ENCODE measurements around the gene NEK6. TPM values are rescaled to one million over a fixed set of nuclear protein-coding genes. Genes with fewer than 3 reads are reported as not detected.
"Not testable (repeated sequence)": the region's sequence is repeated elsewhere in the genome, so short reads cannot be mapped to it uniquely, and the experiment has no call there.

NEK6 gene
- total and polyA plus RNA-seq, 10 of the 15 experiments (the other 5 are each of a cell fraction or from before 2014, with no cell fraction given), result 31.3 to 161 (median 89.2) TPM

DNA sequence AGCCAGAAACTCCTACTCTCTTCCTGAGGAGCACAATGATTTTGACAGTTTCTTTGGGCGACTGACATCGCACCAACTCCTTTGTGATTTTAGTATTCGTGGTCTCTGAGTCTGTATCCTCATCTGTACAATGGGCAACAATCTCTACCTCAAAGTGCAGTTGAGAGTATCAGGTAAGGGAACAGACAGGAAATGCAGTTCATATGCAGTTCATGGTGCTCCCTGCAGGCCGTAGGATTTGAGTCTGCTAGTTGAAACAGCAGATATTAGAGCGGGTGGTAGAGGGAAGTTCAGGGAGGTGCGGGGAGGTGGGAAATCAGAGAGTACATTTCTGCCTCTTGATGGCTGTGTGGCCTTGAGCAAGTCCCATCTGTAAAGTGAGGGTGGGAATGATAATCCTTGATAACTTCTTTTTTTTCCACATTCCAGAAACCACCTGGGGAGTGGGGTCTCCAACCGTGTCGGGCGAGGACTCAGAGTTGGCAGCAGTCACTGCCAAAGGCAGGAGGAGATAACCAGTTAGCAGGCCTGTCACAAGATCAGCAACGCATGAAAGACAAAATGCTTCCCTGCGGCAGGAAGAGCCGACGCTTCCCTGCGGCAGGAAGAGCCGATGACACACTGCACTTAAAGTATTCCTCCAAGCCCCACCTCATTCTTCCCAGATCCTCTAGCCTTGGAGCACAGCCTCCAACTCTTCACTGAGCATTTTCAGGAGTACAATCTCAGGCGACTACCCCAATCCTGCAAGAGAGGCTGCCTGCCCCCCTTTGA lies 6.0 kb upstream of the NEK6 start:
- CTCF ChIA-PET, result no interaction called here
- intact Hi-C loops (cut with micrococcal nuclease; ENCODE audit: unreplicated experiment), result no loop called here
- no peak overlapping the region for H3K9ac ChIP-seq (ENCODE audit: control insufficient read depth, insufficient read depth, low read length)
- peaks cover 40% of the 10 kb centered on the region for H3K4me1 ChIP-seq (ENCODE audit: control insufficient read depth, insufficient read depth, low read length)
- peaks cover 2% of the 10 kb centered on the region for H3K79me2 ChIP-seq (ENCODE audit: control insufficient read depth, insufficient read depth, low read length)
- no peaks in the 10 kb centered on the region for H3K27me3 ChIP-seq (replicated peaks in 1 of 2; ENCODE audit: control insufficient read depth in 2 of 2, insufficient read depth in 2 of 2, low read length in 1 of 2)
- H4K20me1 ChIP-seq (ENCODE audit: control insufficient read depth, insufficient read depth), result no peaks in the 10 kb centered on the region
- no peak overlapping the region for H3K4me3 ChIP-seq
- SMC1A ChIA-PET (ENCODE audit: uncharacterized antibody, unreplicated experiment), result interaction anchor here (0.9 to 1.6 kb wide), 2 partner anchors 10 to 125 kb away, joined by 3 read pairs; no protein-coding TSS in a partner anchor
- ATAC-seq (no peak), FAIRE-seq (no peak), DNase-seq (ENCODE audit: low read depth, low spot score) (no peak)
- H3K4me2 ChIP-seq (ENCODE audit: control insufficient read depth, insufficient read depth), result no peak overlapping the region
- in situ Hi-C loops (cut with MboI), result no loop called here
- no peak overlapping the region for H3K27ac ChIP-seq (ENCODE audit: control insufficient read depth, insufficient read depth)
- WGBS (ENCODE audit: insufficient coverage, insufficient replicate concordance, low lambda C conversion rate, missing lambda C conversion rate), result 84% methylated on average over 16 of the region's 16 CpGs
- no peaks in the 10 kb centered on the region for H3K36me3 ChIP-seq (ENCODE audit: control insufficient read depth in 2 of 2, insufficient read depth in 2 of 2, low read length in 1 of 2)
- TF ChIP-seq POLR2AphosphoS2 (IDR thresholded peaks at IDR 0.05; ENCODE audit: low read depth, low read length), result no peak
- TF ChIP-seq, protein P1, sequence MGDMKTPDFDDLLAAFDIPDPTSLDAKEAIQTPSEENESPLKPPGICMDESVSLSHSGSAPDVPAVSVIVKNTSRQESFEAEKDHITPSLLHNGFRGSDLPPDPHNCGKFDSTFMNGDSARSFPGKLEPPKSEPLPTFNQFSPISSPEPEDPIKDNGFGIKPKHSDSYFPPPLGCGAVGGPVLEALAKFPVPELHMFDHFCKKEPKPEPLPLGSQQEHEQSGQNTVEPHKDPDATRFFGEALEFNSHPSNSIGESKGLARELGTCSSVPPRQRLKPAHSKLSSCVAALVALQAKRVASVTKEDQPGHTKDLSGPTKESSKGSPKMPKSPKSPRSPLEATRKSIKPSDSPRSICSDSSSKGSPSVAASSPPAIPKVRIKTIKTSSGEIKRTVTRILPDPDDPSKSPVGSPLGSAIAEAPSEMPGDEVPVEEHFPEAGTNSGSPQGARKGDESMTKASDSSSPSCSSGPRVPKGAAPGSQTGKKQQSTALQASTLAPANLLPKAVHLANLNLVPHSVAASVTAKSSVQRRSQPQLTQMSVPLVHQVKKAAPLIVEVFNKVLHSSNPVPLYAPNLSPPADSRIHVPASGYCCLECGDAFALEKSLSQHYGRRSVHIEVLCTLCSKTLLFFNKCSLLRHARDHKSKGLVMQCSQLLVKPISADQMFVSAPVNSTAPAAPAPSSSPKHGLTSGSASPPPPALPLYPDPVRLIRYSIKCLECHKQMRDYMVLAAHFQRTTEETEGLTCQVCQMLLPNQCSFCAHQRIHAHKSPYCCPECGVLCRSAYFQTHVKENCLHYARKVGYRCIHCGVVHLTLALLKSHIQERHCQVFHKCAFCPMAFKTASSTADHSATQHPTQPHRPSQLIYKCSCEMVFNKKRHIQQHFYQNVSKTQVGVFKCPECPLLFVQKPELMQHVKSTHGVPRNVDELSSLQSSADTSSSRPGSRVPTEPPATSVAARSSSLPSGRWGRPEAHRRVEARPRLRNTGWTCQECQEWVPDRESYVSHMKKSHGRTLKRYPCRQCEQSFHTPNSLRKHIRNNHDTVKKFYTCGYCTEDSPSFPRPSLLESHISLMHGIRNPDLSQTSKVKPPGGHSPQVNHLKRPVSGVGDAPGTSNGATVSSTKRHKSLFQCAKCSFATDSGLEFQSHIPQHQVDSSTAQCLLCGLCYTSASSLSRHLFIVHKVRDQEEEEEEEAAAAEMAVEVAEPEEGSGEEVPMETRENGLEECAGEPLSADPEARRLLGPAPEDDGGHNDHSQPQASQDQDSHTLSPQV (IDR thresholded peaks at IDR 0.05), result no peak
- 0 out of 2 replicates have a peak, but pooled peaks have one; percentile 26 for TF ChIP-seq IKZF1 (conservative IDR thresholded peaks at IDR 0.05)
- TF ChIP-seq, protein P2, sequence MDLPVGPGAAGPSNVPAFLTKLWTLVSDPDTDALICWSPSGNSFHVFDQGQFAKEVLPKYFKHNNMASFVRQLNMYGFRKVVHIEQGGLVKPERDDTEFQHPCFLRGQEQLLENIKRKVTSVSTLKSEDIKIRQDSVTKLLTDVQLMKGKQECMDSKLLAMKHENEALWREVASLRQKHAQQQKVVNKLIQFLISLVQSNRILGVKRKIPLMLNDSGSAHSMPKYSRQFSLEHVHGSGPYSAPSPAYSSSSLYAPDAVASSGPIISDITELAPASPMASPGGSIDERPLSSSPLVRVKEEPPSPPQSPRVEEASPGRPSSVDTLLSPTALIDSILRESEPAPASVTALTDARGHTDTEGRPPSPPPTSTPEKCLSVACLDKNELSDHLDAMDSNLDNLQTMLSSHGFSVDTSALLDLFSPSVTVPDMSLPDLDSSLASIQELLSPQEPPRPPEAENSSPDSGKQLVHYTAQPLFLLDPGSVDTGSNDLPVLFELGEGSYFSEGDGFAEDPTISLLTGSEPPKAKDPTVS (IDR thresholded peaks at IDR 0.05; ENCODE audit: low read depth, low read length), result no peak
- TF ChIP-seq SMAD1 (IDR thresholded peaks at IDR 0.05; ENCODE audit: low read depth, partially characterized antibody), result no peak
- no peak for TF ChIP-seq SUPT20H (IDR thresholded peaks at IDR 0.05; ENCODE audit: borderline replicate concordance, control insufficient read depth, low read depth, low read length)
- no peak for TF ChIP-seq EED (IDR thresholded peaks at IDR 0.05; ENCODE audit: low read depth)
- TF ChIP-seq RAD21 (IDR thresholded peaks at IDR 0.05; ENCODE audit: insufficient read depth, low read depth, low read length), result 0 out of 2 replicates have a peak, but pooled peaks have one; percentile 12
- no peak for TF ChIP-seq NRF1 (conservative IDR thresholded peaks at IDR 0.05; ENCODE audit: low read depth, low read length)
- RAD21 ChIA-PET (ENCODE audit: unreplicated experiment), result interaction anchor here (1.3 kb wide), 1 partner anchor 34 kb away, joined by 4 read pairs; no protein-coding TSS in a partner anchor
- H3K9me3 ChIP-seq (replicated peaks; ENCODE audit: control insufficient read depth, insufficient read depth, low read length), result no peaks in the 10 kb centered on the region
- POLR2A ChIA-PET, result no interaction called here
- H2AFZ ChIP-seq (ENCODE audit: control insufficient read depth, low read depth, low read length), result no peak overlapping the region
- no TSS peak for BruUV-seq (replicated peaks)

DNA sequence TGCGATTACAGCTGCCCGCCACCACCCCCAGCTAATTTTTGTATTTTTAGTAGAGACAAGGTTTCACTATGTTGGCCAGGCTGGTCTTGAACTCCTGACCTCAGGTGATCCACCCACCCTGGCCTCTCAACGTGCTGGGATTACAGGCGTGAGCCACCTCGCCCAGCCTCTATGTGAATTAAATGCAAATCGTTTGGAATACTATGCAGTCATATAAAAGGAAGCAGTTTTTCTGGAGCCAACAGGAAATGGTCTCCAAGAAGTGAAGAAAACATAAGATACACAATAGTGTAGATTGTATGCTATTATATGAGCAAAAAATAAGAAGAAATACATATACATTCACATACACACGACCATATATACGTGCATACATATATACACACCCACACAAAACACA lies 4.9 kb upstream of the NEK6 start:
- Histone ChIP-seq H3K27ac (ENCODE audit: control insufficient read depth, insufficient read depth) (peak overlapping the region; percentile 13; the same call in 1 of the 2 replicates), H3K4me1 (ENCODE audit: control insufficient read depth, insufficient read depth, low read length) (peaks cover 41% of the 10 kb centered on the region)
- ChIA-PET SMC1A (ENCODE audit: uncharacterized antibody, unreplicated experiment) (interaction anchor here (0.8 to 1.6 kb wide), 2 partner anchors 36 to 126 kb away, joined by 3 read pairs; no protein-coding TSS in a partner anchor), POLR2A (interaction anchor here (0.6 kb wide), 1 partner anchor 481 kb away, joined by 3 read pairs; no protein-coding TSS in a partner anchor), RAD21 (ENCODE audit: unreplicated experiment) (interaction anchor here (1.0 to 1.3 kb wide), 2 partner anchors 35 to 124 kb away, joined by 3 to 4 read pairs; no protein-coding TSS in a partner anchor)
- FAIRE-seq; ATAC-seq; H2AFZ ChIP-seq (ENCODE audit: control insufficient read depth, low read depth, low read length); H3K4me2 ChIP-seq (ENCODE audit: control insufficient read depth, insufficient read depth); H3K36me3 ChIP-seq (ENCODE audit: control insufficient read depth in 2 of 2, insufficient read depth in 2 of 2, low read length in 1 of 2); H3K79me2 ChIP-seq (ENCODE audit: control insufficient read depth, insufficient read depth, low read length); in situ Hi-C loops (cut with MboI); H4K20me1 ChIP-seq (ENCODE audit: control insufficient read depth, insufficient read depth); intact Hi-C loops (cut with micrococcal nuclease; ENCODE audit: unreplicated experiment); DNase-seq (ENCODE audit: low read depth, low spot score); CTCF ChIA-PET; H3K27me3 ChIP-seq (replicated peaks in 1 of 2; ENCODE audit: control insufficient read depth in 2 of 2, insufficient read depth in 2 of 2, low read length in 1 of 2); H3K4me3 ChIP-seq; BruUV-seq (replicated peaks); H3K9me3 ChIP-seq (replicated peaks; ENCODE audit: control insufficient read depth, insufficient read depth, low read length); H3K9ac ChIP-seq (ENCODE audit: control insufficient read depth, insufficient read depth, low read length): not testable (repeated sequence)
- WGBS (ENCODE audit: insufficient coverage, insufficient replicate concordance, low lambda C conversion rate, missing lambda C conversion rate), result 97% methylated on average over 8 of the region's 8 CpGs

All from GM12878 (cell line).